ENCODE measurements around the gene CAPN2.
"Not testable (repeated sequence)": the region's sequence is repeated elsewhere in the genome, so short reads cannot be mapped to it uniquely, and the experiment has no call there.

Gene CAPN2

GRCh38 chr1:223740038-223740736 is 27.8 kb downstream of the CAPN2 start:
- DNase-seq, result not testable (repeated sequence)

DNA sequence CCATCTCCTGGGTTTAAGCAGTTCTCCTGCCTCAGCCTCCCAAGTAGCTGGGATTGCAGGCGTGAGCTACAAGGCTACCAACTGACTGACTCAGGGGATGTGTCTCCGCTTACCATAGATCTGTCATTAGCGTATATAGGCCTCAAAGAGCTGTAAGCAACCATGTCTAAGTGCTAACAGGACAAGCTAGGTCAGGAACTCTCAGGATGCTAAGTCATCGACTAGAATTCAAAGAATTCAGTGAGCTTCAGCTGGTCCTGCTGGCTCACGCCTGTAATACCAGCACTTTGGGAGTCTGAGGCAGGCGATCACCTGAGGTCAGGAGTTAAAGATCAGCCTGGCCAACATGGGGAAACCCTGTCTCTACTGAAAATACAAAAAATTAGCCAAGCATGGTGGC is 29.5 kb downstream of the CAPN2 start:
- DNase-seq, result no peak

GRCh38 chr1:223742856-223743517 is 30.6 kb downstream of the CAPN2 start:
- DNase-seq, result no peak

DNA sequence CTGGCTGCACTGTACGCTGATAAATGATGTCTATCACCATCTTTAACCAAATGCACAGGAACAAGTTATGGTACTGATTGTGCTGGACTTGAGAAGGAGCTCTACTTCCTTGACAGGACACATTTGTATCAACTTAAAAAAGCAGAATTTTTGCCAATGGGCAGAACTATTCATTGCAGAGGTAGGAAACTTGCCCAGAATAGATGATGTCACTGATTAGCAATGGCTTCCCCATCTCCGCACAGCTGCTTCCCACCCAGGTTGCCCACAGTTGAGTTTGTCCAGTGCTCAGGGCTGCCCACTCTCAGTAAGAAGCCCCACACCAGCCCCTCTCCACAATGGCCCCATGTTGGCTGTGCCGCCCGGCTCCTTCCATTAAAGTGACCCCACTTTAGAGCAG is 33.4 kb downstream of the CAPN2 start:
- DNase-seq, result no peak

- DNase-seq, result no peak
Measured at GRCh38 chr1:223747838-223748335, 35.5 kb downstream of the CAPN2 start.

DNA sequence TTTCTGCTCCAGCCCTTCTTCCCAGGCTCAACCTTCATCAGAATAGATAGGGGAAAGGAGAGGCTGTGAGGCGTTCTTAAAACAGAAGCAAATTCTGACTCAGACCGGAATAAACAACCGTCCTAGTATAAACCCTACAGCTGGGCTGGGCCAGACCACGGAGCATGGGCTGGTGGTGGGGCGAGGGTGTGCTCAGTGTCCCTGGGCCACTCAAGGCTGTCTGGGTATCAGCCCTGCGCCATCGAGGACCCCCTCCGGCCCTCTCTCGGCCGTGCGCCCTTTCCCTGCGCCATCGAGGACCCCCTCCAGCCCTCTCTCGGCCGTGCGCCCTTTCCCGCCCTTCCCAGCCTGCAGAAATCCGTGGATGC is 36.0 kb downstream of the CAPN2 start:
- peak; percentile 17 for DNase-seq

DNA sequence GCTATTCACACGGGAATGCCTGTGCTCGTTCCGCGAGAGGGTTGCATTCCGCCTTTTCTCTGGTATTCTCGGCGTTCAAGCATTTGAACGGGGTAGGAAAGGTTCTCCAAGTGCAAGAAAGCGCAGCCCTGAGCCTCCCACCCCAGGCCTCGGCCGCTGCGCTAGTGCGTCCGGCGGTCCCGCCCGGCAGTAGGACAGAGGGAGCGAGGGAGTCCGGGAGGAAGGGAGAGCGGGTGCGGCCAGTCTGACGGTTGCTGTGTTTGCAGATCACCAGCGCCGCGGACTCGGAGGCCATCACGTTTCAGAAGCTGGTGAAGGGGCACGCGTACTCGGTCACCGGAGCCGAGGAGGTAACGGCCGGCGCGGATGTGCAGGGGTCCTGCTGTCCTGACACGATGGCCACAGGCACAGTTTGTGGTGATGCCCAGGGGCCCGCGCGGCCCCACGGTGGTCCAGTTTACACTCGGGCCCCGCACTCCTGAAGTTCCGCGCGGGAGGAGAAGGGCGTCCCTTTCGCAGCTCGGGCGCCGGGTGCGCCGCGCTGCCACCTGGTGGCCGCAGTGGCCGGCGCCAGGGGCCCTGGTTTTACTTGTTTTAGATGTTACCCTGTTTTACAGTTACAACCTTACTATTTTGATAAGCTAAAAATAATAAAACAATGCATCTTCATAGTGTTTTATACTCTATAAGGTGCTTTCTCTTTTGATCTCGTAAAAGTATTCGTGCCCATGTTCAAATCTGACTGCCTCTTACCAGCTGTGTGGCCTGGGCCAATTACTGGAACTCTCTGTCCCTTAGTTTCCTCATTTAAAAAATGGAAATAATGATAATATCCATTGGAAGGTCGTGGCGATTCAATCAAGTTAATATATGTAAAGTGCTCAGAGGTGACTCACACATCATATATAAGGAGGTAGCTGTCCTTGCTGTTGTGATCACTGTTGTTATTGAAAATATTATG is 36.7 kb downstream of the CAPN2 start:
- peak; percentile 69 for DNase-seq

- no peak for DNase-seq
Measured at GRCh38 chr1:223750730-223751570, 38.6 kb downstream of the CAPN2 start.

- DNase-seq, result no peak
Measured at GRCh38 chr1:223751696-223752095, 39.4 kb downstream of the CAPN2 start.

DNA sequence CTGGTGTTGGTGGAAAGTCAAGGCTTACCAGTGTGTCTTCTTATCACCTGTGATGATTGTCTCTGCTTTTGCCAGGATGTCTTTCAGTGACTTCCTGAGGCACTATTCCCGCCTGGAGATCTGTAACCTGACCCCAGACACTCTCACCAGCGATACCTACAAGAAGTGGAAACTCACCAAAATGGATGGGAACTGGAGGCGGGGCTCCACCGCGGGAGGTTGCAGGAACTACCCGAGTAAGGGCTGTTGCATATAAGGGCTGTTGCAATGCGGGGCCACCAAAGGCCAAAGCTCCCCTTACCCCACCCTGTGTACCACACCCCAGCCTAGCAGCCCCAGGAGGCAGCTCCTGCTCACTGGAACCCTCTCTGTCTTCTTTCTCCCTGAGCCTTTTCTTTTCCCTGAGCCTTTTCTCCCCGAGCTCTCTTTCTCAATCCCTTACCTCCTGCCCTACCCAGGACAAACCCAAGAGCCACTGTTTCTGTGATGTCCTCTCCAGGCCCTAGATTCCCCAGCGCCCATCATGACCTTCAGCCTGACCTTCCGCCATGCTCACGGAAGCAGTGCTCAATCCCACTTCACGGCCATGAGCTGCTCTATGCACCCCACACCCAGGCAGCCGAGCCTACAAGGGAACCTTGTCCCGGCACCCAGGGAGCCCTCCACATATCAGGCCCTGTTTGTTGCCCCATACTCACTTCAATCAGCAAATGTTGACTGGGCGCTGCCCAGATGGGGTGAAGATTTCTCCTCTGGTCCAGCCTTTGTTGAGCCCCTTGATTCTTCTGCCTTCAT is 40.6 kb downstream of the CAPN2 start:
- no peak for DNase-seq

- DNase-seq, result no peak
Measured at GRCh38 chr1:223754681-223755431, 42.5 kb downstream of the CAPN2 start.

GRCh38 chr1:223755432-223755792 is 43.1 kb downstream of the CAPN2 start:
- DNase-seq, result no peak

- DNase-seq, result no peak
Measured at GRCh38 chr1:223755992-223756775, 43.8 kb downstream of the CAPN2 start.

- no peak for DNase-seq
Measured at GRCh38 chr1:223756806-223757700, 44.7 kb downstream of the CAPN2 start.

DNA sequence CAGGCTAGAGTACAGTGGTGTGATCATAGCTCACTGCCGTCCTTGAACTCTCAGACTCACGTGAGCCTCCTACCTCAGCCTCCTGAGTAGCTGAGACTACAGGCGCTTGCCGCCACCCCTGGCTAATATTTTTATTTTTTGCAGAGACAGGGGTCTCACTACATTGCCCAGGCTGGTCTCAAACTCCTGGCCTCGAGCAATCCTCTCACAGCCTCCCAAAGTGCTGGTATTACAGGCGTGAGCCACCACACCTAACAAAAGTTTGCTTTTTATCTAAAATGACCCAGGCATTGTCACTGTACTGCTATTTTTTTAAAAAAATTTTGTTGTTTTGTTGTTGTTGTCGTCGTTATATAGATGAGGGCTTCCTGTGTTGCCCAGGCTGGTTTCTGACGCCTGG is 46.4 kb downstream of the CAPN2 start:
- DNase-seq, result no peak

DNA sequence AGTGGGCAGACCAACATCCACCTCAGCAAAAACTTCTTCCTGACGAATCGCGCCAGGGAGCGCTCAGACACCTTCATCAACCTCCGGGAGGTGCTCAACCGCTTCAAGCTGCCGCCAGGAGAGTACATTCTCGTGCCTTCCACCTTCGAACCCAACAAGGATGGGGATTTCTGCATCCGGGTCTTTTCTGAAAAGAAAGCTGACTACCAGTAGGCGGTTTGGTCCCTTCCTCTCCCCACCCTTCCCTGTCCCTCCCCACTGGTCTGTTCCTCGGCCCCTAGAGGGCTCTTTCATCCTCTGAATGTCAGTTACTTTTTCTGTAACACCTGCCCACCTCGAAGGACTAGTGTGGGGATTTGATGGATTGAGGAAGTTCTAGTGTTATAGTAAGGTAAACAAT is 46.9 kb downstream of the CAPN2 start:
- no peak for DNase-seq

- no peak for DNase-seq
Measured at GRCh38 chr1:223760833-223761232, 48.5 kb downstream of the CAPN2 start.

GRCh38 chr1:223761411-223761810 is 49.1 kb downstream of the CAPN2 start:
- DNase-seq, result no peak

DNA sequence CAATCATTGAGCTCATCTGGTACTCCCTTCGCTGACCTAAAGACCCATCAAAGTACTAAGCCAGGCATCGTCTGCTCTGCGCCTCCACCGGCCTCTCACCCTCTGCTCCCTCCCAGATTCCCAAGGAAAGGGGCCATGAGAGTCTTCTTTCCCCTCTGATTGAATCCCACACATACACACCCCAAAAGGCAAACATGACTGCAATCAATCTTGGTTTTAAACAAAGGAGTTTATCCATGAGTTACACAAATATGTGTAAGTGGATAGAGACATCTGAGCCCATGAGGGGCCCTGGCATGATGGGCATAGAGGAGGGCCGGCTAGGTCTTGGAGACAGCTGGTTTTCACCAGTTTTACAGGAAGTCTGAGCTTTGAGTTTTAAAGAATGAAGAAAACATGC is 50.9 kb downstream of the CAPN2 start:
- no peak for DNase-seq

Measured in activated naive CD4-positive, alpha-beta T cell treated with Interleukin-2 at 50 U/mL for 16 hours (primary cell).